PC-3 (cell line): ENCODE measurements around the gene RALB.

Experiments used
- EZH2 ChIP-seq: fragments of 300-600 bp; sonication (generic); IDR thresholded peaks from one replicate; pipeline ENCODE4 v1.6.1; 2017; ENCODE audit warnings: antibody characterized with exemption, mild to moderate bottlenecking, low read length; ENCODE audit not compliant: unreplicated experiment
- TF ChIP-seq, protein P1 (sequence below): fragments of 300-600 bp; sonication (generic); conservative IDR thresholded peaks from 2 replicates; pipeline ENCODE4 v1.5.1; 2017; ENCODE audit warnings: antibody characterized with exemption, low read depth, mild to moderate bottlenecking, low read length

DNA sequence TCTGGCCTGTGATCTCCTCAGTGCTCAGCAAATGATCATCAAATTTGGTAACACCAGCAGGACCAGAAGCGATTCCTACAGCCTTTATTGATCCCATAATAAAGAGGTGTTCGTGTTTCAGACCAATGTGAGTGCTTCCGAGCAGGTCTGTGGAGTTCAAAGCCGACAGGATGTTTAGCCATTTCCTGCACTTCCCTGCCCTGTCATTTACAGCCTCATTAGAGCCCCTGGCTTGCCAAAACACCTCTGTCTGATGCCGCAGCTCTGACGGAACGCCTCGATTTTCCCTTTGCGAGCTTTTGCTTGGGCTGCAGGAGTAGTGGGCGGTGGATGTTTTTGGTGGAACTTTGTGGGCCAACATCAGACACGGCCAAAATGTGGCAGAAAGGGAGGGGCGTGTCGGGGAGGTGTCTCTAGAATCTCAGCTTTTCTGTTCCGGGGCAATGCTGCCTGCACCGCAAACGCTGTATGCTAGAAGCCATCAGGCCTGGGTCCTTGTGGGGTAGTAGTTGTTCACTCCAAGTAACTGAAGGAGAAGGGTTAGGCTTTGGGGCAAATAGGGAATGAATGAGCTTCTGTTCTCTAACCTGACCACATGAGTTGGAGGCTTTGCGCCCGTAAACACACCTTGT lies 67.2 kb downstream of the RALB start:
- TF ChIP-seq, protein P1, sequence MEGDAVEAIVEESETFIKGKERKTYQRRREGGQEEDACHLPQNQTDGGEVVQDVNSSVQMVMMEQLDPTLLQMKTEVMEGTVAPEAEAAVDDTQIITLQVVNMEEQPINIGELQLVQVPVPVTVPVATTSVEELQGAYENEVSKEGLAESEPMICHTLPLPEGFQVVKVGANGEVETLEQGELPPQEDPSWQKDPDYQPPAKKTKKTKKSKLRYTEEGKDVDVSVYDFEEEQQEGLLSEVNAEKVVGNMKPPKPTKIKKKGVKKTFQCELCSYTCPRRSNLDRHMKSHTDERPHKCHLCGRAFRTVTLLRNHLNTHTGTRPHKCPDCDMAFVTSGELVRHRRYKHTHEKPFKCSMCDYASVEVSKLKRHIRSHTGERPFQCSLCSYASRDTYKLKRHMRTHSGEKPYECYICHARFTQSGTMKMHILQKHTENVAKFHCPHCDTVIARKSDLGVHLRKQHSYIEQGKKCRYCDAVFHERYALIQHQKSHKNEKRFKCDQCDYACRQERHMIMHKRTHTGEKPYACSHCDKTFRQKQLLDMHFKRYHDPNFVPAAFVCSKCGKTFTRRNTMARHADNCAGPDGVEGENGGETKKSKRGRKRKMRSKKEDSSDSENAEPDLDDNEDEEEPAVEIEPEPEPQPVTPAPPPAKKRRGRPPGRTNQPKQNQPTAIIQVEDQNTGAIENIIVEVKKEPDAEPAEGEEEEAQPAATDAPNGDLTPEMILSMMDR, result no peak
- no peak for TF ChIP-seq EZH2
